COLO829 (cell line): ENCODE data around the gene RHO.
"Not testable (repeated sequence)": the region's sequence is repeated elsewhere in the genome, so short reads cannot be mapped to it uniquely, and the experiment has no call there.

Source experiments
- DNase-seq: peaks from one replicate; pipeline ENCODE4 v3.0.0; 2012; ENCODE audit warnings: low spot score

The RHO gene

GRCh38 chr3:129499604-129500333, 28.7 kb upstream of the RHO start:
- DNase-seq: not testable (repeated sequence)

GRCh38 chr3:129500334-129500658, 28.1 kb upstream of the RHO start:
- no peak for DNase-seq

- no peak for DNase-seq
Observed at GRCh38 chr3:129501630-129502029, 26.8 kb upstream of the RHO start.

DNA sequence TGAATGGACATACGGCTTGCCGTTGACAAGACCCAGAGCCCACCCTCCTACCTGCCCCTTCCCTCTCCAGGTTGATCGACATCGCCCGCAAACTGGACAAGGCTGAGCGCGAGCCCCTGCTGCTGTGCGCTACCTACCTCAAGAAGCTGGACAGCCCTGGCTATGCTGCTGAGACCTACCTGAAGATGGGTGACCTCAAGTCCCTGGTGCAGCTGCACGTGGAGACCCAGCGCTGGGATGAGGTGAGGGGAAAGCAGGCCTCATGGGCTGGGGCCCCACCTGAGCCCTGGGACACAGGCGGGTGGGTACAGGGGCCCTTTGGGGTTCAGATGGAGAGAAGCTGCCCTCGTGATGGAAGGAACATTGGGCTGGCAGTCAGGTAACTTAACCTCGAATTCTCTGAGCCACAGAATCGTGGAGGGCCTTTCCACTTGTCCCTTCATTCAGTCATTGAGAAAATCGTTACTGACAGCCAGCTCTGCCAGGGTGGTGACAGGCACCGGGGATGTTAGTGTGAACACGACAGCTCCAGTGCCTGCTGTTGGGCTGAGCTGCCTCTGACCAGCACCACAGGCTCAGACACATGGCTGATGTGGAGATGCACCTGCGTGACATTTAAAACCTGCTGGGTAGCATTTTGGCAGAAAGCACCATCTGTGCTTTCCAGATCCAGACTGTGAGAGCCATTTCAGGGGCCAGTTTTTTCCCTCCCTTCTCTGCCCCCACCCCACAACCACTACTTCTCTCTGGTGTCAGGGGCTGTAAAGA, 25.6 kb upstream of the RHO start:
- DNase-seq: no peak

- no peak for DNase-seq
Observed at GRCh38 chr3:129503471-129504291, 24.8 kb upstream of the RHO start.

DNA sequence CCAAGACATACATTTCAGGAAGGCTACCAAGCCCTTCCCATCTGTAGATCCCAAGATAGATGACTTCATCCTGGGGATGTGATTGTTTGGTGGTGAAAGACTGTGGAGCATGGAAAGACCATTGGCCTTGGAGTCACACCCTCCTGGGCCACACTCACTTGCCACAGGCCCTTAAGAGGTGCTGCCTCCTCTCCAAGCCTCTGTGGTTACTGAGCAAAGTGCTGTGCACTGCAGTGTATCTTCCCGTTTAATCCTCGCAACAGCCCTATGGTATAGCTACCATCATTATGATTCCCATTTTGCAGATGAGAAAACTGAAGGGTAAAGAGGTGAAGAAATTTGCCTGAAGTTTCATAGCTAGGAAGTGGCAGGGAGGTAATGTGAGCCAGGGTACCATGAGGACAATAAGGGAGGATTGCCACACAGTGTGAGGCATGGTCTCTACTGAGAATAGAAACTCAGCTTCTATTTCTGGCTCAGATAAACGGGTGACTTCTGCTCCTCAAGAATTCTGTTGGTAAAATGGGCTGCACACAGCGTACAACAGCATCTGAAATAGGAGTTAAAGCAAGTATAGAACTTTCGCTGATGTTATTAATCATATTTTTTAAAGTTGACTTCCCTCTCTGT, 23.9 kb upstream of the RHO start:
- DNase-seq: no peak

GRCh38 chr3:129505341-129505740, 23.1 kb upstream of the RHO start:
- DNase-seq: no peak

DNA sequence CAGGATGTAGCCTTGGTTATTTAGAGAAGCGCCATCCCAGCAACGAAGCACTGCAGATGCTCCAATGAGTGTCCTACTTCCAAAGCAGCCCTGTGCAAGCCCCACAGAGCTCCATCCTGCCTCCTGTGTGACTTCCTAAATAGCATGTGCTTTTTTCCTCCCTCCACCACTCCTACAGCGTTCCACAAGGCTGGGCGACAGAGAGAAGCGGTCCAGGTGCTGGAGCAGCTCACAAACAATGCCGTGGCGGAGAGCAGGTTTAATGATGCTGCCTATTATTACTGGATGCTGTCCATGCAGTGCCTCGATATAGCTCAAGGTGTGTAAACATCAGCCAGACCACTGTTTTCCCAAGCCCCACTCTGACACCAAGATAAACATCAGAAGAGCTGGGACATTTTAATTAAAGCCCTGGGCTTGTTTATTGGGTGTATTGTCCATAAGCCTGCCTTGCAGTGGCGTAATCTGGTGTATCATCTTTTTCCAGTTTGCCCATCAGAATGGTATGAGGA, 22.2 kb upstream of the RHO start:
- DNase-seq: no peak

- DNase-seq: no peak
Observed at GRCh38 chr3:129507181-129507831, 21.1 kb upstream of the RHO start.

- DNase-seq: no peak
Observed at GRCh38 chr3:129512595-129512994, 15.8 kb upstream of the RHO start.

- no peak for DNase-seq
Observed at GRCh38 chr3:129513705-129514104, 14.7 kb upstream of the RHO start.

DNA sequence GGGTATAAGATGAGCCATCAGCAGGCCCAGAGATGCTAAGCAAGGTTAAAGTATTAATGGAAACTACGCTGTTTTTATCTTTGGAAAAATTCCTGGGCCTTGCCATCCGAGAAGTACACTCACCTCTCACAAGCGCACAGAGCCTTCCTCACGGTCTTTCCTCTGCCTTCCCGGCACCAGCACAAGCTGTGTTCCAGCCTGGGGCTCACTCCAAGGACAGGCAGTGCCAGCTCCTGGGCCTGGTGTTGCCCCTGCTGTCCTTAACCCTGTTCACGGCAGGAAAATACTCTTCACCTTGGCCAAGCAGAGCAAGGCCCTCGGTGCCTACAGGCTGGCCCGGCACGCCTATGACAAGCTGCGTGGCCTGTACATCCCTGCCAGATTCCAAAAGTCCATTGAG, 14.3 kb upstream of the RHO start:
- DNase-seq: no peak

DNA sequence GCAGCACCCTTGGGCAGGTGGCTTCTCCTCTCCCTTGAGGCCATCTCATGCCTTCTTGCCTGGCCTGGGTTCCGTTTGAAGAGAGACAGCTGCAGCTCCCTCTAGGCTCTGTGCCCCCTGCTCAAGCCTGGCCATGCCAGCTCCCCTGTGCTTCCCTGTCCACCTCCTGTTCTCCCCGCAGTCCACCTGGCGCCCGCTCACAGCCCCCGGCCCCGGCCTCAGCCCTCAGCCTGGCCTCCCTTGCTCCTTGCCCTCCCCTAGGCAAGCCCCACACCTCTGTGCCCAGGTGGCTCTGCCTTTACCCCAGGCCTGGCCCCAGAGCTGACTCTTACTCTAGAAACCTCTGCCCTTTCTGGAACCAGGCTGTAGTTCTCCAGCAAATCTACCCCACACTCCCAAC, 13.9 kb upstream of the RHO start:
- no peak for DNase-seq

DNA sequence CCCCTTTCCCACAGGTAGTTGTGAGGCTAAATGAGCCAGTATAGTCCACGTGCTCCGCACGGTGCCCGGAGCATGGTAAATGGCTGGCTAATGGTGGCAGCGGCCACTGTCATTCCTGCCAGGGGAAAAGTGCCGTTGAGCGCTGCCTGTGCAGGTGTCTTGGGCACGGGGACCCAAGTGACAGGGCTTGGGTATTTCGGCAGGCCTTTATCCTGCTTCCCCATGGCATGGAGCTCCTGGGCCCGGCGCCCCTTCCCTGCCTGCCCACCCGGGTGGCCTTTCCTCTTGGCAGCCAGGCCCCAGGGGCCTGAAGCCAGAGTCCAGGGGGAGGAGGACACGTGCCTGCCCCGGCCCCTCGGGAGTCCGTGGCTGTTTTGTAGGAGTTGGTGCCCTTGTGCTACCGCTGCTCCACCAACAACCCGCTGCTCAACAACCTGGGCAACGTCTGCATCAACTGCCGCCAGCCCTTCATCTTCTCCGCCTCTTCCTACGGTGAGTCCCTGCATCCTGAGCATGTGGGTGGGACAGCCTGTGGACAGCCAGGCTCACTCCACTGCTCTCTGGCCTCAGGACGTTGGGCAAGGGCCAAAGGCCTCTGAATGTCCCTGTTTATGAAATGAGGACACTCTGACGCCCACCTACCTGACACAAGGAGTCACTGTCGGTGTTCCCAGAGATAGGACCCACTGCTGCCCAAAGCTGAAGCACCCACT, 13.2 kb upstream of the RHO start:
- DNase-seq: not testable (repeated sequence)

GRCh38 chr3:129515821-129516432, 12.5 kb upstream of the RHO start:
- not testable (repeated sequence) for DNase-seq

- DNase-seq: no peak
Observed at GRCh38 chr3:129517516-129517915, 10.9 kb upstream of the RHO start.

DNA sequence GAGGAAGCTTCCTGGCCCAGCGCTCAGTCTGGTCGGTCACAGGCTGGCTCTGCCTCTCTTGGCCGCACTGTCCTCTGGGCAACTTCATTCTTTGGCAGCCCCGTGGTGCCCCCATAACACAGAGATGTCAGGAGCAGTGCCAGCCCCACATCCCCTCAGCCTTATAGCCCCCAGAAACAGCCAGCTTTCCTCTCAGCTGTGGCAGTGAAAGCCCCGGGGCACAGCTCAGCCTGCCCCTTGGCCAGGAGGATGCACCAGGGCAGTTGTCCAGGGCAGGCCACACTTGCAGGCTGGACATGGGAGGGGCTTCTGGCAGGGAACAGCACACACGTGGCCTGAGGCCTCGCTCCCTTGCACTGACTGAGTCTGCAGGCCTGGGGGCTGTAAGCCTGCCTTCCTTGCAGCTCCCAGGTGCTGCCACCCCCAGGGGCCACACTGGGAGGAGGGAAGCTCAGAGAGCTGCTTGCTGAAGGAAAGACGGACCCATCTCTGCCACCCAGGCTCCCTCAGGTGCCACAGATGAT, 10.3 kb upstream of the RHO start:
- no peak for DNase-seq

DNA sequence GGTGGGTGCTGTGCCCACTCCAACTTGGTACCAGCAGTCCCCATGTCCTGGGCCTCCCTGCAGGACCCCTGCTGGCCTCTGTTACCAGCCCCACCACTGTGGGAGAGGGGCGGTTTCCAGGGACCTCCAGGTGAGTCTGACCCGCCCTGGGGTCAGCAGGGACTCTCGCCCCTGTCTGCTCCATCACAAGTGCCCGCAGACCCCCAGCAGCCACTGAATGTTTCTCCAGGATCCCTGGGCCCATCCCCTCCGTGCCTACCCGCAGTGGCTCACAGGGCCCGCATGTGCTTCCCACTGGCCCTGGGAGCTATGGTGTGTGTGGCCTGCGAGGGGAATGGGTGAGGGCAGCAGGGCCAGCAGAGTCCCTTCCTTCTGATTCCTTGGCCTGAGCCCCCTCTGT, 9.9 kb upstream of the RHO start:
- no peak for DNase-seq

DNA sequence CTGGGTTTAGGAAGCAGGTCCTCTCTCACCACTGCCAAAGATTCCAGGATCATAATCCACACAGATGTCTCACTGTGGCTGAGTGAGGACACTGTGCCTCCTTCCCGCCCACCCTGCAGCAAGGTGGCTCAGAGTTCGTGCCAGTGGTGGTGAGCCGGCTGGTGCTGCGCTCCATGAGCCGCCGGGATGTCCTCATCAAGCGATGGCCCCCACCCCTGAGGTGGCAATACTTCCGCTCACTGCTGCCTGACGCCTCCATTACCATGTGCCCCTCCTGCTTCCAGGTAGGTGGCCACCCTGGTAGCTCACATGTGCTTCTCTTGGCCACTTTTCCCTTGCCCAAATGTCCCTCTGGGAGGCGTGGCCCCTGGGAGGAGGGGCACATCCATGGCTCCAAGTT, 9.0 kb upstream of the RHO start:
- DNase-seq: no peak
